ACHN (cell line): ENCODE measurements around the gene ARV1.
"Not testable (repeated sequence)": the region's sequence is repeated elsewhere in the genome, so short reads cannot be mapped to it uniquely, and the experiment has no call there.

Source experiments
- DNase-seq: peaks from one replicate; pipeline ENCODE4 v3.0.0-alpha.2; 2015
- in situ Hi-C: cut with HindIII; loops from 2 replicates; pipeline ENCODE4 v1.10.0; 2017; ENCODE audit warnings: low sequenced_read_pairs, low pct_ligation_motif_present, low pct_unique_long_range_greater_than_20kb

The ARV1 gene

DNA sequence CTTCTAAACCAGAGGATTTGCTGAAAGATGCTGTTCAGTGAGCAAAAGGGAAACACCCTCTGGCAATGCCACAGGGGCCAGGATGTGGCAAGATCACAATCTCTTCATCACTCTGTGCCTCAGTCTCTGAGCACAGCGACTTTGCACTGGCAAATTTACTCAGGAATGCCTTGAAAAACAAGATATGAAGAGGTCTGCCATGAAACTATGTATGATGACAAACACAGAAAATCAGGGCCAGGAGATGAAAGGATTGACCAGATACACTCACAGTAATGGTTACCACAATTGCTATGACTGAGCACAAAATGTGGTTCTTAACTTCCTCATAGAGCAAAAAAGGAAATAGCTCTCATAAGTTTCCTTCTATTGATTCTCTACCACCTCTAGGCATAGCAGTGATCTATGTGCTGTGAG lies 6.0 kb upstream of the ARV1 start:
- no peak for DNase-seq

DNA sequence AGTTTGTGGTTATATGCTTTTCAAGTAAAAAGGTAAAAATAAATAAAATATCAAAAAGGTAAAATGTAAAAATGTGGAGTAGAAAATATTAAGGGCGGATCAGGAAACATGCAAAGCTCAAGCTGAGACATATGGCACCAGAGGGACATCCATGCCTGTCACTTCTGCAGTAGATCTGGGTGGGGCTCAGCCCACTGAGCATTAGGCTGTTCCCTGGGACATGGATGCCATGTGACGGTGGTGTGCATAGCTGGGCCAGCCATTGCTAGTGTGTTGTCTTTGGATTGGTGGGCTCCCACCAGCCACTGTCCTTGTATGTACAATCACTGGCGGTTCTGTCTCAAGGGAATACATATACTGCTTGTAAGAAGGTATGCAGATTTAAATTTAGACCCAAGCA lies 3.3 kb upstream of the ARV1 start:
- no peak for DNase-seq
- in situ Hi-C loops = no loop called here

More for the DNA sequence above, 6.0 kb upstream of the ARV1 start:
- in situ Hi-C loops = no loop called here

DNA sequence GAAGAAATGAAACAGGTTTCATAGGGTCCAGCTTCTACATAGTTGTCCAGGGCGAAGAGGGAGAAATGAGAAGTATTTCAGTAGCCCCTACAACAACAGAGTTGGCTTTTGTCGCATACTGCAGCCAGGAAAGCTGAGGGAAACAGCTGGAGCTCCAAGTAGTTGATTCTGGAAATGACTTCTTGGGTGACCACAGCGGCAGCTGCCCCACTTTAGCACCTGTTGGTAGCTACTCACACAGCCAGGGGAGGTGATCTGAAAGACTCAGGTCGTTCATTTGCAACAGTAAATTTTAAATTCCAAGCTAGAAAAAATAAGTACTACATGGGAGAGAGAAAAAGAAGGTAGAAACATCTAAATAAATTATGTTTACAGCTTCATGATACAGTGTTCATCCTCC lies 2.5 kb upstream of the ARV1 start:
- no peak for DNase-seq
- in situ Hi-C loops = no loop called here

DNA sequence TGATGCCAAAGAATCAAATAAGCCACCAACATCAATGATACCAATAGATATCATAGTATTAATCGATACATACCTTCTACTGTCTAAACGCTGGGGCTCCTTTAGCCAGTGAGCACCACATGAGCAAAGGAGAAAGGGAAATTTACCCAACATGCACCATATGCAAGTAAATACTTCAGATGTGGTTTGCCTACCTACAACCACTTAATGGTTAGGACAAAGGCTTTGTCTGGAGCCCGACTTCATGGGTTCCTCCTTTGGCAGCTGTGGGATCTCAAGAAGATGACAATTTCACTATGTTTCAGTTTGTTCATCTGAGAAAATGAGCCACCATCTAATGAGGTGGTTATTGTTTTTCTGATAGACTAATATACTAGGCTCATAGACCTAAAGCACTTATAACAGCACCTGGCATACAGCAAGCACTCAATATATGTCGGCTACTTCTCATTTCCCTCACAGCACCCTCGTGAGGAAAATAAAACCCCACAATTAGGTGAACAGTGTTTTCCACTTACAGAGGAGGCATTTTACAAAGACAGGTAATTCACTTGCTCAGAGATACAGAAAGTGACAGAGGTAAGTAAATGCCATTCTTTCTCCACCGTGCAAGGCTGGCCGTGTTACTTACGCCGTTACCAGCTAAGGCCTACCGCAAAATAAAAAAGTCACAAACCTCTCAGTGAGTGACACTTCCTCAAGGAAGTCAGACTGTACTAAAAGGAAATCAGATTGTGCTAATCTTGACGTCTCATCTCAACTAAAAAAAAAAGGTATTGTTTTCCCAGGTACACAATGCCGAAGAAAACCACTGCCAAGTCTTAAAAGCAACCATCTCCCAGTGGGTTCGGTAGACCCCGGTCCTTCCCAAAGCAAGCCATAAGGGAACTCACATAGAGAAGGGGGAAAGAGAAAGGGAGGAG lies 1.8 kb upstream of the ARV1 start:
- no peak for DNase-seq
- in situ Hi-C loops = no loop called here

DNA sequence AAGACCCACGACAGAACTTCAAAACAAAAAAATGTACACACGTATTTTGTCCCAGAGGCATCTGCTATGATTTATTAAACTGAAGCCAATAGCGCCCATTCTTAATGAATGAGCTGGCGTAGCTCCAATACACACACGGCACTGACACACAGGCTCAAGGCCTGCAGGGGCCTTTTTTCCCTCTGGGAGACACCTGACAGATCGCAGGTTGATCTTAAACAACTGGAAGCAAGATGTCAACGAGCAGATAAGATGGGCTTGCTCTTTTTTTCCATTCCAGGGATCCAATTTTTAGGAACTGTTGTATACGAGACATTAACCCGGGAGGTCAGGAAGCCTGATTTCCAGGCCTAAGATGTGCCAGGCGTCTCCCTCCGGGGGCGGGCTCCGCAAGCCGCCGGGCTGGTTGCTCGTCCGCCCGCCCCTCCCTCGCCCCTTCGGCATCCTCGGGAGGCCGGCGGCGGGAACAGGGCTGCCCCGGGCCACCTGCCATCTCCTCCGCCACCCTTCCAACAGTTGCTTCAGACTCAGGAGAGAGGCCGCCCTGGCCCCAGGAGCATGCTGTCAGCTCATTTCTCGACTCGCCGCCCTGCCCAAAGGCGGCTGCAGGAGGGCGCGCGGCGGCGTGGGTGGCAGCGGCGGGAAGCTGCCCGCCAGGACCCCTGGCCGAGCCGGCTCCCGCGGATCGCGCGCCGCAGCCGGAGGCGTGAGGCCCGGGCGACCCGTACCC lies 968 bp upstream of the ARV1 start:
- DNase-seq = peak; percentile 29
- in situ Hi-C loops = no loop called here

DNA sequence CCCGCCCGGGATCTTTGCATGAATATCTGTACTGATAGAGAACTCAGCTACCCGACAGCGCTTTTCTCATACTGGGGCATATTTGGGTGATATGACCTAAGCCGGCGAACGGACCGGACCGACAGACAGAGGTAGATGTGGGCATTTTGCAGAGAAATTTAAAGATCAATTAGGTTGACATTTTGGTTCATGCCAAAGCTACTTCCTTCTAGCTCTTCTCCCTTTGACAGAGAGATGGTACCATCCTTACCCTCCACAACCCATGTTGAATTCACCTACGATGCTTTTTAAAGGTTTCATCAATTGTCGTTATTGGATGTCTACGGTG lies 459 bp downstream of the ARV1 start:
- in situ Hi-C loops = no loop called here

DNA sequence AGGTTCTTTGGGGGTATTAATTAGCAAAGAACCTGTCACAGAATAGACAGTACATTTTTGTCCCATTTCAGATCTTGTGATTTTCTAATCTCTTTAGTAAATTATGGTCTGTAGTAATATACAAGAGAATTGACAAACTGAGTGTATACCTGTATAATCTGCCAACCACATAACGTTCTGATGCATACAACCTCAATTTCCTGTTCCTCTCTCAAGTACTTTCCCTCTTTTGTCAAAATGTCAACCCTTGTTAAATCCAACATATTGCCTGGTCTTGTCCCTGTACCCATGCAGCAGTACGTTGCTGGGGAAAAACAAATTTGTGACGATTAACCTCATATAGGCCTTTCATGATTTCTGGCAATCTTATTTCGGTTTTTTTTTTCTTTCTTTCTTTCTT lies 1.1 kb downstream of the ARV1 start:
- in situ Hi-C loops = no loop called here
- DNase-seq = no peak

More for the DNA sequence above, 459 bp downstream of the ARV1 start:
- no peak for DNase-seq

DNA sequence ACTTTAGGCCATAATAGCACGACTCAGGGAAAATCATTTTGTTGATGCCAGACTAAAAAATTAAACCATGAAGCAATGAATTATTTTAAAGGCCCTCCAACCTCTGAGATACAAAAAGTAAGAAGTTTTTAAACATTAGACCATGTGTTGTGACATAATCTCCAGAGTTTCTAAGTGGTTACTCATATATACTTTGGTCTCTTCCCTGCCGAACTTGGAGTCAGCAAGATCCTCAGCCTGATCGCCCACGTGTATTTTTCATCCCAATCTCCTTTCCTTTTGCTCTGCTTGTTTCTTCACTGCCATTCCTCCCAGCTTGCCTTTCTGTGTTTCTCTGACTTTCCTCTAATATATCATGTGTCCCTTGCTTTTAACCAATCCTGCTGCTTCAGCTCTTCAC lies 3.8 kb downstream of the ARV1 start:
- DNase-seq = no peak

DNA sequence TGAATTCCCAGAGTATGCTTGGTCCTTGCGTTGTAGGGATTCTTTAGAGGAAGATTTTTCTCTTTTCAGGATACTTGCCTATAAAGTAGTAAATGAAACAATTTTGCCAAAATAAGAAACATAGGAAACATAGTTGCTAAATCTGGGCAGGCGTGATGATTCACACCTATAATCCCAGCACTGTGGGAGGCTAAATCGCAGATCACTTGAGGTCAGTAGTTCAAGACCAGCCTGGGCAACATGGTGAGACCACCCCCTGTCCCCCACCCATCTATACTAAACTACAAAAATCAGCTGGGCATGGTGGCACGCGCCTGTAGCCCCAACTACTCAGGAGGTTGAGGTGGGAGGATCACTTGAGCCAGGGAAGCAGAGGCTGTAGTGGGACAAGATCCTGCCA lies 4.9 kb downstream of the ARV1 start:
- no peak for DNase-seq
- in situ Hi-C loops = no loop called here

More for the DNA sequence above, 3.8 kb downstream of the ARV1 start:
- in situ Hi-C loops = no loop called here

DNA sequence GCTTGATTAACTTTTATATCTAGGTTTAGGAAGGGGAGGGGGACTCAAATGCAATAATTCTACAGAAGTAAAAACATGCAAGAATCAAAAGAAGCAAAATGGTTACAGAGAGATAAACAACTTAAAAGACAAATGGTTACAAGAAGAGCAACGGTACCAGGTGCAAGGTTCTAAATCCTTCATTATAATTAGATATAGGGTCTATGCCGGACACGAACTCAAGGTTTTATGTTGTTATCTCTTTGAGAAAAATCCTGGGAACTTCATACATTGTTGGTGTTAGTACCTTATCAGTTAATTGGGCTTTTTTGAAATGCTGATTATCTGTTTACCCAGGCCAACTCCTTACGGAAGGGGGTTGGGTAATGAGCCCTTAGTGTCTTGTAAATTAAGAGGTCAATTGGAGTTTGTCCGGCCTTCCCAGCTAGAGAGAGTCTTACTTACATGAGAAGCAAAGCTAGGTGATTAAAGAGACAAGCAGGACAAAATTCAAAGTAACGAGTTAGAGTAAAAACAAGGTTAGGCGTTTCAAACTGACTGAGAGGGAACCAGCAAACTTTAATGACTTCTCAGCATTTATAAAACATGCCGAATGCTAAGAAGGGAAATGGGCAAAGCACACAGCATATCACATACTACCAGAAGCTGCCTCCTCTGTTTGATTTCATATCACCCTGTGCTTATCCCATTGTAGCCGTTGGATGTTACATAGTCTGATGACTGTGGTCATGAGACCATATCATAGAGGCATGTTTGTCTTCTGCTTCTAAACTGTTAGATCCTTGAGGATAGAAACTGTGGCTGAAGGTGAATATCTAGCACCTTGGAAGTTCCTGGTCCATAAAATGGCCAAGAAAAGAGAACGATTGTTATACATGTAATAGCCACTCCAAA lies 6.0 kb downstream of the ARV1 start:
- in situ Hi-C loops, DNase-seq: not testable (repeated sequence)

DNA sequence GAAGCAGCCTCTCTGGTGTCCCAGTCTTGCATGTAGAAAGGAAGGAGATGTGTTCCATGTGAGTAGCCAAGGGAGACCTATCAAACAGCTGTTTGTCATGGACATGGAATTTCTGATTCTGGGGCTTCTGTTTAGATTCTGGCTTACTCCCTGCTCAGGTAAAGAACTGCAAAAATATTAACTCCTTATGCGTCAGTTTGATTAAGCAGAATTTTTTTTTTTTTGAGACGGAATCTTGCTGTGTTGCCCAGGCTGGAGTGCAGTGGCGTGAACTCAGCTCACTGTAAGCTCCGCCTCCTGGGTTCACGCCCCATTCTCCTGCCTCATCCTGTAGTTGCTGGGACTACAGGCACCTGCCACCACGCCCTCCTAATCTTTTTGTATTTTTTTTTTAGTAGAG lies 6.8 kb downstream of the ARV1 start:
- DNase-seq = peak; percentile 43
- in situ Hi-C loops = no loop called here

DNA sequence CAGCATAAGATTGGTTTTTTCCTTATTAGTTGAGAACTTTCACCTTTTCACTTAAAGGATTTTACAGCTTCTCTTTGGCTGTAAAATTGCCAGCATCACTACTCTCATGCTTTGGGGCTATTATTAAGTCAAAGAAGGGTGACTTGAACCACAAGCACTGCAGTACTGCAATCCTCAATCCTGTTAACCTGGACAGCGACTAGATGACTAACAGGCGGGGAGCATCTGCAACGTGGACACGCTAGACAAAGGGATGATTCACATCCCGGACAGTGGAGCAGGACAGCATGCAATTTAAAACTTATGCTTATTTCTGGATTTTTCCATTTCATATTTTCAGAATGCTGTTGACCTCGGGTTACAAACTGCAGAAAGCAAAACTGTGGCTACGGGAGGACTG lies 8.1 kb downstream of the ARV1 start:
- in situ Hi-C loops = no loop called here
- DNase-seq = peak; percentile 69

DNA sequence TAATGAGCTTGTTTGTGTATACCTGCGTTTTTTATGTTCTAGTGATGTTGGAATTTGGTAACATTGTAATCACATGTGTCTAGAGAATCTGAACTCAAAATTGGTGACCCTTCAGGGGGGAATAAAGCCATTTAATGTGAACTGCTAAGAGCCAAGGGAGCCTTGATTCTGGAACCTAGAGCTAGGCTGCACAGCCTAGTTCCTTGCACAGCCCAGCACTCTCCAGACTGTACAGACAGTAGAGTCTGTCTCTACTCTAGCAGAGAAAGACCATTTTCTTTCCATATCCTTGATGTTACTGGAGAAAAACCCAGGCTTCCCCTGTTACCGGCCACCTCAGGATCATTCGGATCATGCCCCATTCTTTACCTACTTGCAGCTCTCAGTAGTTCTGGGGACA lies 8.6 kb downstream of the ARV1 start:
- in situ Hi-C loops = no loop called here
- DNase-seq = no peak

DNA sequence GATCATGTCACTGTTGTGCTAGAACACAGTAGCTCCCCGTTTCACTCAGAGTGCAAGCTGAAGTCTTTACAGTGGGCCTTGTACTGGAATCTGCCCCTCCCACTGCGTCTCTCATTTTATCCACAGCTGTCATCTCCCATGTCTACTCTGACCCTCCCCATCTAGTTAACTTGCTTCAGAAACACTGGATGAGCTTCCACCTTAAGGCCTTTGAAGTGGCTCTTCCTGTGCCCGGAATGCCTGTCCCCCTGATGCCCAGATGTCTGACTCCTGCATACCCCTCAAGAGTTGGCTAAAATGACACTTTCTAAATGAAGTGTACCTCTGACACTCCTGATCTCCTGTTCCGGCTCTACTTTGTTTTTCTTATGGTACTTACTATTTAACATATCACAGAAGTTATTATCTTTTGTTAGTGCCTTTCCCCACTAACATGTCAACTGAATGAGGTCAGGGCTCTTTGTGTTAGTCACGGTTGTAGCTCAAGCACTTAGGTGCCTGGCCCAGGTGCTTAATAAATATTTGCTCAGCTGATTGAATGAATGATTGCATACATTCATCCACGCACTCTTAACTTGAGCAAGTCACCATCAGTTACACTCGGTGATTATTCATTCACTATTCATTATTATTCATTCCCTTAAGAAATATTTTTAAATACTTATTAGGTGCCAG lies 13.3 kb downstream of the ARV1 start:
- DNase-seq = no peak
- in situ Hi-C loops = no loop called here

DNA sequence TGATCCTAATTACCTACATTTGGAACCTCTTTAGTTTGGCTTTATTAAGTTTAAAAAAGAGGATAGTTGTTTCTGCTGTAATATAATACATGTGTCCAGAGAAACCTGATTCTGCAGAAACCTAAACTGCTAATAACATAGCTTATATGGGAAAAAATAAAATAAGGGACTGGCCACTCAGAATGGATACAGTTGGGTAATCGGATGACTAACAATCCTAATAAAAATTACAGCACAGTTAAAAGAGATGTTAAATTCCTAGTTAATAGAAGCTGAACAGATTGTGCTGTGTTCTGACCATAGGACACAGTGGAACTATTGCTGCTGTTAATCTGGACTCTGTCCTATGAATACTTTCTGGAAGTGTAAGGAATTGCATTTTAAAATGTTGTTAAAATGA lies 16.0 kb downstream of the ARV1 start:
- DNase-seq = no peak
- in situ Hi-C loops = no loop called here

DNA sequence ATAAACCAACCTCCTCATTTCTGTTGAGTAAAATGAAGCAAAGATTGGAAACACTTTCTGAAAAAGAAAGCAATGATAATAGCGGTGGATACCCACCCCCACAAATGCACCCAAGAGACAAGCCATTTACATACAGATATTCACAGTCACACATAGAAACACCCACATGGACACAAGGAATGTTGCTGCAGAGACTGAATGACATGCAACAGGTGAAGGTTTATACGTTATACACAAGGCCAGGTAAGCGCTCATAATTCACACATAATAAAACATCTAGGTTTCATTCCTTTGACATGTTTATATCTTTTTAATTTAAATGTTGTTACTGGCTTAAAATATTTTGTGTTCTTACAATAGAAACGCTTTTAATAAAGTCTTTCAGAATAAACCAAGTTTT lies 21.3 kb downstream of the ARV1 start:
- DNase-seq = no peak
- in situ Hi-C loops = no loop called here

DNA sequence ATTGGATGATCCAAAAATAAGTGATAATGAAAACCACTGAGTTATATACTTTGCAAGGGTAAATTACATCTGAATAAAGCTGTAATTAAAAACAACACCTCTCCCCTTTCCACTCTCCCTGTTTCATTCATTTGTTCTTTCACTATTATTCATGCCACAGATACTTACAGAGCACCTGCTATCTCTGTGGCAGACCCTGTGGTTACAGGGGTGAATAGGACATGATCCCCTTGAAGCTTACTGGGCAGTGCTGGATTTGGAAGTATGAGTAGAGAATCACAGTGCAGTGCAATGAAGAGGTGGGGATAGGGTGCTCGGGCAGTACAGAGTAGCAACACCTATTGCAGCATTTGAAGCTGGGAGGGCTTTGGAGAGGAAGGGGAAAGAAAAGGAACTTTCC lies 21.7 kb downstream of the ARV1 start:
- in situ Hi-C loops = no loop called here

DNA sequence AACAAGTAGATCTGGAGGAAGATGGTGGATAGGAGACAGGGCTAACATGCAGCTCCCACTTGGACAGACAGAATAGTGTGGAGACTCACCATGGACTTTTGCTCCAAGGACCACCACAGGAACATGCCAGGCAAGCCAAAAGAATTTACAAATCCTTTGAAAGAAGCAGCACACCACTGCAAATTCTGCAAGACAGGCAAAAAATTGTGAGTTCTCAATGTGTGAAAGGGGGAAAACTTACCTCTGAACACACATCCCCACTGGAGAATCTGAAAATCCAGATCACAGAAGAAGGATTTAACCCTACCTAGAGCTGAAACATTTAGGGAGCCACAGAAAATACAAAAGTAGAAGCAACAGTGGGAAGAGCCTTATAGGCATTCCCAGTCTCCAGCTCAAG lies 23.0 kb downstream of the ARV1 start:
- DNase-seq = no peak
- in situ Hi-C loops = no loop called here

More for the DNA sequence above, 21.7 kb downstream of the ARV1 start:
- no peak for DNase-seq
